NCI-H2029 (cell line): Measurements from ENCODE around the gene STX8.

Experiments
- DNase-seq: peaks from one replicate; lab custom pipeline; 2025; lab: John Stamatoyannopoulos, UW

Gene STX8

DNA sequence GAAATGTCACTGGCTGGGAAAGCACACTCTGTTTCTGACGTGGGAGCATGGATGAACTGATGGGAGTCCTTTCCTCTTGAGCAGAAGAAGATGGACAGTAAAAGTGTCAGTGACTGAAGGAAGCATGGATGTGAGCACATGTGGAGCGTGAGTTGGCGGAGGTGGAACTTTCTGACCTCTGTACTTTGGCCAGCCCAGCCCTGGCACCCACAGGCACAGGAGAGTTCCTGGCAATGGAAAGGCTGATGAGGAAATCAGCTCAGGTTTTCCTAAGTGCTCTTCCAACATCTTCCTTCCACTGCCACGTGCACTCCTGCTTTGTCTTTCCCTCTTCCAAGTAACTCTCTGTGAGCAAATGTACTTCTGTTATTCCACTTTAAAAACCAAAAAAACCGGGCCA, 277.5 kb downstream of the STX8 start:
- DNase-seq = no peak

DNA sequence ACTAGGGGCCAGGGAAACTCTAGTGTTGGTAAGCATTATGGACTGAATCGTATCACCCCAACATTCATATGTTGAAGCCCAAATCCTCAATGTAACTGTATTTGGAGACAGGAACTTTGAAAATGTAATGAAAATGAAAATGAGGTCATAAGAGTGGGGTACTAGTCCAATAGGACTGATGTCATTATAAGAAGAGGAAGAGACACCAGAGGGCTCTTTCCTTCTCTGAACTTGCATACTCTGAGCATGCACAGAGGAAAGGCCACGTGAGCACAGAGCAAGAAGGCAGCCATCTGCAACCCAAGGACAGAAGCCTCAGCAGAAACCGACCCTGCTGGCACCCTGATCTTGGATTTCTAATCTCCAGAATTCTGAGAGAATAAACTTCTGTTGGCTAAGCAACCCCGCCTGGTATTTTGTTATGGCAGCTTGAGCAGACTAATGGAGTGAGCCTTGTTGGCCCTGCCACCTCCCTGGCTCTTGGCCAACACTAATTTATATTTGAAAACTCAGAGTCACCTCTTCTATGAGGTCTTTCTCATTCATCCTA, 280.9 kb downstream of the STX8 start:
- no peak for DNase-seq

DNA sequence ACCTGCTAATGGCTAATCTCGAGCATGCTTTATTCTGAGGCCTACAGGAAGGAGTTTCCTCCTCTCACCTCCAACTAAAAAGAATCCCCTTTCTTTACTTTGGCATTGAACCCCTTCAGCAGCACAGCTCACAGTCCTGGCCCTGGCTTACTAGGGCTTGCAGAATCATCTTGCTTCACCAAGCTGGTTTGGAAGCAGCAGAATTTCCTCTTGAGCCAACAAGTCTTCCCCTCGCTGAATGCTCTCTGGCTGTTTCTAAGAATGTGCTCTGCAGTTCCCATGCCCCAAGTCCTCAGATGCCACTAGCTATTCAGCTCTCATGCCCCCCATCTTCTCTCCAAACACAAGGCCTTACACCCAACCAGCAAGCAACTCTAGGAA, 283.1 kb downstream of the STX8 start:
- no peak for DNase-seq

DNA sequence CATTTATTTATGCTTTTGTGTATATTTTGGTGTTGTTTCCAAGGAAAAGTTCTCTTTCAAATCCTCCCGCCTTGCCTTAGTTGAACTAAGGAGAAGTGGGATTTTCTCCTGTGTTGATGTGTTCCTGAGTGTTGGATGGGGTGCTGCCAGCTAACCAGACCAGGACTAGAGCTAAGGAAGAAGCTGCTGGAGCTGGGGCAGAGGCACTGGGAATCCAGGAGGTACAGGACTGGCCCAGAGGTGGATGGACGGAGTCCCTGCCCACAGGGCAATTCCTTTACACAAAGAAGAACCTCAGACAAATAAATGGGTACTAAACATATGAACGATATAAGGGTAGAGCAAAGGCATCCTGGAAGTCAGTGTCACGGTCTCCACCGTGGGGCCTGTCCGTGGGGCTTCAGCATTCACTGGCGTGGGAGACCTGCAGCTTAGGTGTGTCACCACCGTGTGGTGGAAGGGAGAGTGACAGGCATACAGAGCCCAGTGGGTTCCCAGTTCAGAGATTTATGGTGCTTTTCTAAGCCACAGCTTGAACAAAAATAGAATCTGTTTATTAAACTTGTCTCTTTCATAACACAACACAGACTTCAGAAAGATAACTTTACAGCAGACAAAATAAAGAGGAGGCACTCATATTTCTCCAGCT, 283.6 kb downstream of the STX8 start:
- DNase-seq = no peak

DNA sequence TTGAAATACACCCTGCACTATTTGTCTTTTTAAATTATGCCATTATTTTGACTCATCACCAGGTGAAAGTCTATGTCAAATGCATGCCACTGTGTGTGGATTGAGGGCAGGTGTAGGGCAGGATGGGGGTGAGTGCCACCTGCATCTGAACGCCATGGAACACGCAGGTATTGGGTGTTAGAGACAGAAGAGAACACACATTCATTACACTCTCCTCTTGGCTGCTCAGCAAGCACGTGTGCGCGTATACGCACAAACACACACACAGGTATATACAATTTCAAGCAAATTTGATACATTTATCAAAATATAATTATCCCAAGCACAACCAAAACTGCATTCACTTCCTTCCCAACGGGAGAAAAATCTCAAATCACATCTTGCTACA, 285.4 kb downstream of the STX8 start:
- no peak for DNase-seq

DNA sequence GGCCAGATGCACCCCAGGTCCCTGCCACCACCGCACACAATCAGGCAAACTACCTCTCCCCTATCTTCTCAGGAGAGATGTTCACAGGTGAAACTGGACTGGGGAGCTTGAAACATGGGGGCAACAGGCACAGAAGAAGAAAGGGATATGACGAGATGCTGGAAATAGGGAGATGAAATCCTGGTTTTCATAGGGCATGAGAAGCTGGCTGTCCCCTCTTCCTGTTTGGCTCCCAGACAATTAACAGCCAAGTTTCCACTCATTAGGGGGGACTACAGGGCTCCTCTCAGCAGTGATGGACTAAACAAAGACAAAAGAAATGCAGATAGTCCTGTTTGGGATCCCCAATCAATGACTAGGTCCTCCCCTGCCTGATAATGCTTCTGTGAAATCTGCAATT, 288.3 kb downstream of the STX8 start:
- DNase-seq = no peak

DNA sequence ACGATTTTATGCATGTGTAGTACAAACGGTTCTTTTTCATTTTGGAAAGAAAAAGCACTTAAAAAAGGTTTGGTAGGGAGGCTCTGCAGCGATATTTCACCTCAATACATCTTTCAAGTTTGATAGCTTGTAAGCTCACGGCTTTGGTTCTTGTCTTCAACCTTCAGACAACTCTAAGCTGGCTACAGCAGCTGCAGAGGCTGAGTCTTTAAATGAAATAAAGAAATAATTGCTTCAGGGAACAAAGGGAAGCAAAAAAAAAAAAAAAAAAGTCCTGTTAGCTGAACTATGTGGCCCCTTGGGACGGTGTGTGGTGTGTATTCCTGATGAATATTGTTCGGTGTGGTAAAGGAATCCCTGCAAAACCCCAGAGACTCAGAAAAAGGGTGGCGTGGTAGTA, 289.2 kb downstream of the STX8 start:
- no peak for DNase-seq

DNA sequence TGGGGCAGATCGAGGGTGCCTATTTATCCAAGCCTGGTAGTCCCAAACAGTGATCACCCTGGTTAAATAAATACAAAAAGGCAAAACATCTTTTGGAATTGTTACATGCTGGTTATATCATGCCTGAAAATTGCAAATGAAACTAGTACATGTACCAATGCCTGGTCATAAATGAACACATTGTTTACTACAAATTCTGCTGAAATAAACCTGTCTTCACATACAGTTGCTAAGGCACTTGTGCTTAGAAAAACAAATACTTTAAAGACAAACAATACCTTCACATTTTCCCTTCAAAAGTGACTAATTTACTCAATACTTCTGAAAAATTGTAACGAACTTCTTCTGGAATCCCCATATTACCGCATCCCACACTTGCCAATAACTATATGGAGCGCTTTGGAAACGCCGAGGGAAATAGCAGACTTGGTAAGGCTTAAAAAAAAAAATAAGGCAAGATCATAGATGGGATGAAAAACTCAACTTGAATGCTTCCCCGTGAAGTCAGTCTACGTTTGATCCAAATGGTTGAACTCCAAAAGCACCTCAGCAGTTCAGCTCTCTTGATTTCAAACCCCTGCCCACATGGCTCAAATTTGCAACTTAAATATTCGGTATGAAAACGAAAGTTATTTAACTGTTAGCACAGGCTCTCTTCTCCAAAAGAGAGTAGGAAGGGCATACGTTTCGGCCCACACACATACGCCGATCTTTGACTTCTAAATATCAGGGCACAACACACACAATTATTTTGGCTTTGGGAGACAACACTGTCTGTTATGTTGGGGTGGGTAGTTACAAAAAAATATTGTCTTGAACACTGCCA, 289.8 kb downstream of the STX8 start:
- DNase-seq = no peak

DNA sequence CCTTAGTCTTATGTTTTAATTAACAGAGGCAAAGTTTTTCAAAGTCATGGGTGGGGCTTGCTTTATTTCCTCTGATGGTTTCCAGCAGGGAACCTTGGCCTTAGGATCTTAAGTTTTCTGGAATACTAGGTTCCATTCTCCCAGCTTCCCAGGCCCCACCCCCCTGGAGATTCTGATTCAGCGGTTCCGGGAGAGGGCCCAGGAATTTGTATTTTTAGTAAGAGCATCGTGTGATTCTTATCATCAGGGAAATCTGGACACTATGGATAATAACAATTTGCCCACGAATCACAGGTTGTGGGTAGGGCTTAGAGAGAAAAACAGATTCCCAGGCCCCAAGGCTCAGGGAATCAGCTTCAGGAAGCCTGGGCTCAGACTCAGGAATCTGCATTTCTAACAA, 290.7 kb downstream of the STX8 start:
- DNase-seq = no peak

DNA sequence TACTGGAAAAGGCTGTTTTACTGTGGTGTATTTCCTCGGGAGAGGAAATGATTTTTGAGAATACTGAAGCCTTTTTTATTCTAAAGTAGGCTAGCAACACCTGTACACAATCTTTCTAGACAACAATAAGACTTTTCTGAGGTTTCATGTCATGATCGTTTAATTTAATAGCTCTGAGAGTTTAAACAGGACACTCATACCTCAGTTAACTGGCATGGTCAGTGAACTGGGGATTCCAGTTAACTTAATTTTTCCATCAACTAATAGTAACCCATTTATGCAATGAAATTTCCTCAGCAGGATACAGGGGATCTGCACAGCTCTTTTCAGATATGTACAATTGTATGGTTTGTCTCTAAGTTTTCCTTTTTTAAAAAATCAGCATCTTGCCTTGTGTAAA, 291.7 kb downstream of the STX8 start:
- DNase-seq = no peak

DNA sequence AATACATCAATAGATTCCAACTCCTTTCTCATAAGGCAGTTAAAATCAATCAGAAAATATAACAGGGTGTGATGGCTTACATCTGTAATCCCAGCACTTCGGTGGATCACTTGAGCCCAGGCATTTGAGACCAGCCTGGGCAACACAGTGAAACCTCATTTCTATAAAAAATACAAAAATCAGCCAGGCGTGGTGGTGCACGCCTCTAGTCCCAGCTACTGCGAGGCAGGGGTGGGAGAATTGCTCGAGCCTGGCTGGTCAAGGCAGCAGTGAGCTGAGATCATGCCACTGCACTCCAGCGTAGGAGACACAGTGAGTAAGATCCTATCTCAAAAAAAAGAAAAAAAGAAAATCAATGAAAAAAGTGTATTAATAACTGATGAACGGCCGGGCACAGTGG, 295.7 kb downstream of the STX8 start:
- DNase-seq = no peak

DNA sequence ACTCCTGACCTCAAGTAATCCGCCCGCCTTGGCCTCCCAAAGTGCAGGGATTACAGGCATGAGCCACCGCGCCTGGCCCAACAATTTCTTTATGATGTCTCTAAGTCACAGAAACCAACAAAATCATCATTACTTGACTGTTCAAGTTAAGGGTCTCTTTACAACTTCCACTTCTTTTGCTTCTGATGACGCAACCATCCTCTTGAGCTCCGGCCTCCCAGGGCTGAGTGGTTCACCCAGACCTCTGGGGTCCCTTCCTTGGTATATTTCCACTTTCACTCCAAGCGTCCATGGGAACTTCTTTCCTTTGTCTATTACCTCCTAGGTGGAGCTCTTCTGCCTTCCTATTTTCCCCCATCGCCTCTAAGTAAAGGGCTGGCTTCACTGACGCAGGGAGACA, 300.6 kb downstream of the STX8 start:
- DNase-seq = no peak

DNA sequence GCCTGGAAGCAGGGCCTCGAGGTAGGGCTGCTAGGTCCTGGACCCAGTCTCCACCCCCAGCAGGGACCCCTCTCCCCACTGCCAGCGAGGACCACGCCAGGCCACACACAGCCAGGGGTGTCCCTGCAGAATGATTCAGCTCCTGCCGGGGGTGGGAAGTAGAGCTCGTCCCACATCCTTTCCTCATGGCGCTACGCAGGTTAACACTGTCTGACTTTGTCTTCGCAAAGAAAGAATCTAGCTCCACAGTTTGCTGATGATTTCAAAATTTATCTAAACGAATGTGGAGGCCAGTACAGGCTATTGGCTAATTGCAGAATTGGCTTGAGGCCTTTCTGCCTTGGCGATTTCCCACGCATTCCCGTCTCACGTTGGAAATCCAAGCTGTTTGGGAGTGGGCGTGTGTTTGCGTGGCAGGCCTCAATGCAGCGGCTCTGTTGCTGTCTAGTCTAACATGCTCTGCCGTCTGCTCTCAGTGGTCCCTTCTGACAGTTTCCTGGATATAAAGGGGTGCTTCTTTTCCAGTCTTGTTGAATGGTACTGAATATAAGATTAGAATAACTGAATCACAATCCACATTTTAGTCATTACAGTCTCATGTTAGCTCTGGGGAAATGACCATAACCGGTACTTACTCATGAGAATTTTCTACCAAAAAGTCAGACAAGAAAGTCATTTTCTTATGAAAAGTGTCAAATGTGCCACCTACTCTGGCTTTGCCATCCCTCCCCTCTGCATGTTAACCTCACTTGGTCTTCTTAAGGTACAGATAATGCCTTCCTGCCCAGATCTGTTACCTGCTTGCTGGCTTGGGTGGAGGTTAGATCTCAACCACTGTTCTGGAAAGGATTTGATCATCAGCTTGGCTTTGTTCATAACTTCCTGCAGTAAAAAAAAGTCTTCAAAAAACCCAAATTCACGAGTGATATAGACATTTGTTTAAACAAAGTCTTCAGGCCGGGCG, 301.9 kb downstream of the STX8 start:
- no peak for DNase-seq

DNA sequence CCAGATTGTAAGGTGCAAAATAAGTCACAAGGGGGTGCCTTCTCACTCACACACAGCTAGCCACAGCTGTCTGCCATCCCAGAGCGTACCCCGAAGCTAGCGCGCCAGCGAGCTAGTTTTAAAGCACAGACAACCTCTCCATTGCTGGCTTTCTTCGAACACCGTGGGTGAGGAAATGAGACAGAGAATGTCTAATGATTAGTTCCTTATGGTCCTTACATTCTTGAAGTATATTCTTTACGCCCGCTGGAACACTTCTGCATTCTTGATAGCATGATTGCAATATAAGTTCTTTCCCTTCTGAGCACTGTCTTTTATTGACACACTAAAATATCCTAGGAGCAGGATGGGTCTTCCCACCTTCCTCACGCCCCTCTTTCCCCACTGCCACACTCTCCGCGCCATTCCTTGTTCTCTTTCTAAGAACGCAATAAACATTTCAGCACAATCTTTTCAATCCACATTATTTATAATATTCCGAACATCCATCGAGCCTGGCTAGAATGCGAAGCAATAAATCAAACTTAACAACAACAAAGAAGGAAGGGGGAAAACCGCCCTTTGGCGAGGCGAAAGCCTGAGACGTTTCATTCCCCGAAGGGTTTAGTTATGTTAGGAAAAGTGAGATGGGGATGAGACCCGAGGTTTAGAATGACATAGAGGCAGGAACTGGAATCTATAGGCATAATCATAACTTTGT, 303.0 kb downstream of the STX8 start:
- no peak for DNase-seq

DNA sequence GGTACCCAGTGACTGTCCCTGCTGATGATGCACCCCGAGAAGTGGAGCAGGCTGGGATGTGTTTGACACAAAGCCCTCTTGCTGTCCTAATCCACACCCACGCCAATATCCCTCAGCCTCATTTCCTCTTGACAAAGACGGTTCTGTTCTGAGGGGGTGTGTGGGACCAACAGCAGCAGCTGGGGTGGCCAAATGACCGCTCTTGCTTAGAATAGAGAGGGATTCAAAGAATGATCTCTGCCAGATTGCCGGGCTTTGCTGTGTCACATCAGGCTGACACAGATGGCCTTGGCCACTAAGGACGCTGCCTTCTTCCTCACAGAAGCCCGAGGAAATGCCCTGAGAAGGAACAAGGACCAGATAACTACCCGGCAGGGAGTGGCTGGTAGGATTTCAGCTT, 303.6 kb downstream of the STX8 start:
- DNase-seq = no peak

DNA sequence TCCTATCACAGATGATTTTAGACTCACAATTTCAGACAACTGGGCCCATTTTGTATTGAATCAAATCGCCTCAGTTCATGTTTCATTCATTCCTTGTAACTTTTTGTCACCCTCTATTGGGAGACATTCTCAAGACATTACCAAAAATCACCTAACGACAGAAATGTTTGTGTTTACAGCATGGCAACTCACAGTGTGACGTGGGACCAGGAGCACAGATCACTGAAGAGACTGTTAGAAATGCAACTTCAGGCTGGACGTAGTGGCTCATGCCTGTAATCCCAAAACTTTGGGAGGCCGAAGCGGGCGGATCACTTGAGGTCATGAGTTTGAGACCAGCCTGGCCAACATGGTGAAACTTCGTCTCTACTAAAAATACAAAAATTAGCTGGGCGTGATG, 304.7 kb downstream of the STX8 start:
- no peak for DNase-seq

DNA sequence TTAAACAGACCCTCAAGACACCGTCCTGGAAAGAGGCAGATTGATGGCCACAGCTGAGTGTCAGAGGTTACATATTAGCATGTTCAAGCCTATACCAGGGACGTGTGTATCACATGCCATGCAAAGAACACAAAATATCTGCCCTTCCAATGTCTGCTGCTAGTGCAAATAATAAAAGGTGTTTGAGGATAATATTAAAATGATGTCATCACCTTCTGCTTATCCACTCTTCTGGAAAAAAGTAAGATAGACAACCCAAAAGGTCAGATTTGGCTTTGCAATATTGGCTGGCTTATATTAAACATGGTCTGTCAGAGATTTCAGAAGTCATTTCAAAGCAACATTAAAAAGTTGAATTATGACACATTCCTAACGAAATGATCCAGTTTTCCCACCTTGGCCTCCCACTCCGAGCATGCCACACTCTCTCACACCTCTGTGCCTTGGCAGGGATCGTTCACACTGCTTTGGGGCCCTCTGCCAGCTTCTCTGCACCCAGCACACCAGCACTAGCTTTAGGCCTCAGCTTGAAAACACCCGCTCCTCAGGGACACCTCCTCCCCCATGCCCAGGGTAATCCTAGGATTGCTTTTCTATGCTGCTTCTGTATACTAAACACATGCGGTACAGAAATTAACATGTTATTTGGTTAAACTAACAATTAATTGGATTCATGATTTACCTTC, 306.1 kb downstream of the STX8 start:
- DNase-seq = no peak

DNA sequence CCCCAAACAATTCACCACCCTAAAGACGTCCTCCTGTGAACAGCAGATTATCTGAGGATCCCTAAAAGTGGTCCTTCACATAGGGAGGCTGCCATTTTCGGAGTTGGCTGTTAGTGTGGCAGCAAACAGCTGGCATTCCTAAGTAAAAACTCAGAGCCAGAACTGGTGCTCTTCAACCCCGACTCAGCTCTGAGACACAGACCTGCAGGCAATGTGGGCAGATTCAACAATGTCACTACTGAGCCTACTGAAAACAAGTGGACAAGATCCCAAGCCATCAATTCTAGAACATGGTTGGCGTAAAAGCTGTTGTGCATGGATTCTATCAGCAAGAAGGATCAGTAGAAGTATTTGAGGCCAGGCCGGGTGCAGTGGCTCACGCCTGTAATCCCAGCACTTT, 307.1 kb downstream of the STX8 start:
- DNase-seq = no peak

DNA sequence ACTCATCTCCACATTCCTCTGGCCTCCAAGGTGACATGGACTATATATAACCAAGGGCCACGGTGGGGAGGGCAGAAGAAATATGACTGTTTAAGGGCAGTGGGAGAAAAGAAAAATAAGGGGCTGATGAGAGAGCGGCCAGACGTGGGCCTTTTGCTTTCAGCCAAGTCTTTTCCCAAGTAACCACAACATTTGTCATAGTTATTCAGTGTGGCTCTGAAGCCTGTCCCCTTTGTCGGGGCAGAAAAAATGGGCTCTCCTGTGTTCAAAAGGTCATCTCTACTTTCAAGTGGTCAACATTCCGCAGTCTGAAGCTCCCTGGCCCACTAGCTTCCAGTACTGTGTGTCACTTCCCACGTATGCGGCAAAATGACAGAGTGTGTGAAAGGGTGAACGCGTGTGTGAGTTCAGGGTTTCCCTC, 308.9 kb downstream of the STX8 start:
- DNase-seq = no peak

DNA sequence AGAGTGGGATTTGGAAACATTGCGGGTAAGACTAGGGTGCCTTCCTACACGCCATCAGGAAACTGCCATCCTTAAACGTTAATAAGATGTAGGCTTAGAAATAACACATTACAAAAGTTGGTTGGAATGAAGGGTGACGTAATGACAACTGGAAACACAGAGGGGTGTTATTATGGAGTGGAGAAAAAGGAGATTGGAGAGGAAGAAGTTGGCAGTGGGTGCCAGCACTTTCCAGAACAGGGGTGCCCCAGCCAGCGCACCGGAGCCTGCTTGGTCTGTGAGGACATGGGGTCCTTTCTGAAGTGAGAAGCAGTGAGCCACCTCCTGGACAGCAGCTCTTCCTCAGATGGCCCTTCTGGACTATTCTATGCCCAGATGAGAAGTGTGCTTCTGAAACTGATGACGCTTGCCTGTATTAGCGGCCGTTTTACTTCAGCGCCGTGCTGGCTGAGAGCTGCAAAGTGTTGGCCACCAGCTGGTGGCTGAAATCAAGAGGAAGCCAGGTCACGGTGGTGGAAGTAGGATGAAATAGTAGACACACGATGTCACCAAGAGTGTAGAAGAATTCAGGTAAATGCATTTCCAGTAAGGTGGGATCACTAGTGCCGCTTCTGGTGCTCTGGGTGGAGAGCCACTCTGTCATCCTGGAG, 309.5 kb downstream of the STX8 start:
- no peak for DNase-seq
